Measurements from ENCODE around the gene FEM1C. TPM values are rescaled to one million over a fixed set of nuclear protein-coding genes. Genes with fewer than 3 reads are reported as not detected.
A peak's percentile ranks its signal among the peaks of the same experiment; 100 is the strongest.

FEM1C gene
- total RNA-seq, 2 donors from 2014 or later = 31.3 to 31.7 TPM

GRCh38 chr5:115549154-115549553 is 4.6 kb upstream of the FEM1C start:
- H3K4me3 Mint-ChIP-seq = no peak overlapping the region
- peaks cover 12% of the 10 kb centered on the region for H3K27me3 Mint-ChIP-seq
- H3K27ac Mint-ChIP-seq = no peak overlapping the region
- peaks cover 2% of the 10 kb centered on the region for H3K36me3 Mint-ChIP-seq (ENCODE audit: low read depth)
- DNase-seq (no peak), ATAC-seq (no peak)
- no peaks in the 10 kb centered on the region for H3K4me1 Mint-ChIP-seq
- H3K9me3 ChIP-seq (ENCODE audit: control insufficient read depth, low read length, poor library complexity, severe bottlenecking) = no peaks in the 10 kb centered on the region

- H3K4me1 Mint-ChIP-seq = no peaks in the 10 kb centered on the region
- DNase-seq = no peak
Measured at GRCh38 chr5:115548683-115549082, 4.1 kb upstream of the FEM1C start.

GRCh38 chr5:115545351-115545882 is 842 bp upstream of the FEM1C start:
- H3K4me1 Mint-ChIP-seq = peaks cover 26% of the 10 kb centered on the region
- H3K4me3 Mint-ChIP-seq = peak overlapping the region; percentile 98
- peaks cover 2% of the 10 kb centered on the region for H3K36me3 Mint-ChIP-seq (ENCODE audit: low read depth)
- no peaks in the 10 kb centered on the region for H3K27me3 Mint-ChIP-seq
- DNase-seq (no peak), ATAC-seq (no peak)
- H3K27ac Mint-ChIP-seq = peak overlapping the region; percentile 93
- no peaks in the 10 kb centered on the region for H3K9me3 ChIP-seq (ENCODE audit: control insufficient read depth, low read length, poor library complexity, severe bottlenecking)

More at GRCh38 chr5:115548683-115549082, 4.1 kb upstream of the FEM1C start:
- H3K36me3 Mint-ChIP-seq (ENCODE audit: low read depth) = peaks cover 2% of the 10 kb centered on the region
- peaks cover 12% of the 10 kb centered on the region for H3K27me3 Mint-ChIP-seq
- no peak for ATAC-seq
- no peaks in the 10 kb centered on the region for H3K9me3 ChIP-seq (ENCODE audit: control insufficient read depth, low read length, poor library complexity, severe bottlenecking)
- H3K4me3 Mint-ChIP-seq = no peak overlapping the region
- H3K27ac Mint-ChIP-seq = no peak overlapping the region

GRCh38 chr5:115544043-115544435 is 536 bp downstream of the FEM1C start:
- no peaks in the 10 kb centered on the region for H3K9me3 ChIP-seq (ENCODE audit: control insufficient read depth, low read length, poor library complexity, severe bottlenecking)
- Mint-ChIP-seq H3K36me3 (ENCODE audit: low read depth) (peaks cover 2% of the 10 kb centered on the region), H3K4me1 (peaks cover 39% of the 10 kb centered on the region), H3K27ac (peak overlapping the region; percentile 93), H3K27me3 (no peaks in the 10 kb centered on the region), H3K4me3 (peak overlapping the region; percentile 98)
- DNase-seq (peak in 2 of 3 donors; percentile 31 to 48), ATAC-seq (peak; percentile 43)

- Mint-ChIP-seq H3K36me3 (ENCODE audit: low read depth) (peaks cover 6% of the 10 kb centered on the region), H3K4me1 (peaks cover 43% of the 10 kb centered on the region), H3K4me3 (peak overlapping the region; percentile 98), H3K27me3 (no peaks in the 10 kb centered on the region), H3K27ac (peak overlapping the region; percentile 93)
- DNase-seq = peak in 1 of 3 donors; percentile 24
- peak; percentile 35 for ATAC-seq
- no peaks in the 10 kb centered on the region for H3K9me3 ChIP-seq (ENCODE audit: control insufficient read depth, low read length, poor library complexity, severe bottlenecking)
Measured at GRCh38 chr5:115543365-115544042, 1.1 kb downstream of the FEM1C start.

GRCh38 chr5:115542651-115543364 is 1.8 kb downstream of the FEM1C start:
- DNase-seq (no peak), ATAC-seq (no peak)
- Mint-ChIP-seq H3K27ac (peak overlapping the region; percentile 93), H3K4me1 (peaks cover 49% of the 10 kb centered on the region), H3K4me3 (peak overlapping the region; percentile 98), H3K36me3 (ENCODE audit: low read depth) (peaks cover 9% of the 10 kb centered on the region), H3K27me3 (no peaks in the 10 kb centered on the region)
- H3K9me3 ChIP-seq (ENCODE audit: control insufficient read depth, low read length, poor library complexity, severe bottlenecking) = no peaks in the 10 kb centered on the region

GRCh38 chr5:115542086-115542485 is 2.5 kb downstream of the FEM1C start:
- peak overlapping the region; percentile 98 for H3K4me3 Mint-ChIP-seq
- peaks cover 53% of the 10 kb centered on the region for H3K4me1 Mint-ChIP-seq
- ATAC-seq (no peak), DNase-seq (no peak)
- H3K27ac Mint-ChIP-seq = peak overlapping the region; percentile 93
- peaks cover 9% of the 10 kb centered on the region for H3K36me3 Mint-ChIP-seq (ENCODE audit: low read depth)
- H3K27me3 Mint-ChIP-seq = no peaks in the 10 kb centered on the region
- no peaks in the 10 kb centered on the region for H3K9me3 ChIP-seq (ENCODE audit: control insufficient read depth, low read length, poor library complexity, severe bottlenecking)

GRCh38 chr5:115541611-115542010 is 3.0 kb downstream of the FEM1C start:
- Mint-ChIP-seq H3K4me3 (peak overlapping the region; percentile 98), H3K4me1 (peaks cover 55% of the 10 kb centered on the region), H3K27me3 (no peaks in the 10 kb centered on the region), H3K27ac (peak overlapping the region; percentile 93), H3K36me3 (ENCODE audit: low read depth) (peaks cover 11% of the 10 kb centered on the region)
- no peaks in the 10 kb centered on the region for H3K9me3 ChIP-seq (ENCODE audit: control insufficient read depth, low read length, poor library complexity, severe bottlenecking)
- no peak for ATAC-seq
- DNase-seq = no peak

GRCh38 chr5:115535479-115536035 is 9.0 kb downstream of the FEM1C start:
- H3K9me3 ChIP-seq (ENCODE audit: control insufficient read depth, low read length, poor library complexity, severe bottlenecking) = no peaks in the 10 kb centered on the region
- DNase-seq (no peak), ATAC-seq (no peak)
- H3K36me3 Mint-ChIP-seq (ENCODE audit: low read depth) = peaks cover 17% of the 10 kb centered on the region
- no peaks in the 10 kb centered on the region for H3K27me3 Mint-ChIP-seq
- H3K27ac Mint-ChIP-seq = no peak overlapping the region
- peaks cover 58% of the 10 kb centered on the region for H3K4me1 Mint-ChIP-seq
- H3K4me3 Mint-ChIP-seq = no peak overlapping the region

GRCh38 chr5:115532517-115532916 is 12.1 kb downstream of the FEM1C start:
- peak overlapping the region; percentile 47 for H3K27ac Mint-ChIP-seq
- H3K27me3 Mint-ChIP-seq = no peaks in the 10 kb centered on the region
- DNase-seq (no peak), ATAC-seq (no peak)
- peaks cover 13% of the 10 kb centered on the region for H3K36me3 Mint-ChIP-seq (ENCODE audit: low read depth)
- peaks cover 42% of the 10 kb centered on the region for H3K4me1 Mint-ChIP-seq
- no peaks in the 10 kb centered on the region for H3K9me3 ChIP-seq (ENCODE audit: control insufficient read depth, low read length, poor library complexity, severe bottlenecking)
- no peak overlapping the region for H3K4me3 Mint-ChIP-seq

GRCh38 chr5:115531787-115532367 is 12.7 kb downstream of the FEM1C start:
- Mint-ChIP-seq H3K4me3 (no peak overlapping the region), H3K36me3 (ENCODE audit: low read depth) (peaks cover 12% of the 10 kb centered on the region), H3K4me1 (peaks cover 36% of the 10 kb centered on the region), H3K27me3 (no peaks in the 10 kb centered on the region), H3K27ac (no peak overlapping the region)
- no peaks in the 10 kb centered on the region for H3K9me3 ChIP-seq (ENCODE audit: control insufficient read depth, low read length, poor library complexity, severe bottlenecking)
- no peak for ATAC-seq
- no peak for DNase-seq

- no peak for ATAC-seq
- no peak for DNase-seq
- no peak overlapping the region for H3K4me3 Mint-ChIP-seq
- H3K4me1 Mint-ChIP-seq = peaks cover 34% of the 10 kb centered on the region
- no peaks in the 10 kb centered on the region for H3K9me3 ChIP-seq (ENCODE audit: control insufficient read depth, low read length, poor library complexity, severe bottlenecking)
- no peaks in the 10 kb centered on the region for H3K27me3 Mint-ChIP-seq
- H3K27ac Mint-ChIP-seq = no peak overlapping the region
- peaks cover 10% of the 10 kb centered on the region for H3K36me3 Mint-ChIP-seq (ENCODE audit: low read depth)
Measured at GRCh38 chr5:115531380-115531779, 13.2 kb downstream of the FEM1C start.

GRCh38 chr5:115530426-115530825 is 14.1 kb downstream of the FEM1C start:
- Mint-ChIP-seq H3K27me3 (no peaks in the 10 kb centered on the region), H3K27ac (no peak overlapping the region), H3K4me1 (peaks cover 29% of the 10 kb centered on the region), H3K4me3 (no peak overlapping the region), H3K36me3 (ENCODE audit: low read depth) (peaks cover 7% of the 10 kb centered on the region)
- DNase-seq = no peak
- ATAC-seq = no peak
- no peaks in the 10 kb centered on the region for H3K9me3 ChIP-seq (ENCODE audit: control insufficient read depth, low read length, poor library complexity, severe bottlenecking)

Measured in T-helper 17 cell (primary cell).